Daoy (cell line): ENCODE measurements around the gene LARGE1. TPM values are rescaled to one million over a fixed set of nuclear protein-coding genes. Genes with fewer than 3 reads are reported as not detected.

Source experiments
- DNase-seq: peaks from one replicate; pipeline ENCODE4 v3.0.0-alpha.2; 2015; ENCODE audit warnings: low read depth
- total RNA-seq: library from RNA; depleted of rRNA; stranded (reverse); fragments of >200 nt; shearing (Covaris generic); gene quantifications from 2 replicates; pipeline ENCODE4 v1.2.3, GENCODE V29; 2014

The LARGE1 gene
- total RNA-seq, 1 experiment from 2014 or later, result 9.1 TPM

DNA sequence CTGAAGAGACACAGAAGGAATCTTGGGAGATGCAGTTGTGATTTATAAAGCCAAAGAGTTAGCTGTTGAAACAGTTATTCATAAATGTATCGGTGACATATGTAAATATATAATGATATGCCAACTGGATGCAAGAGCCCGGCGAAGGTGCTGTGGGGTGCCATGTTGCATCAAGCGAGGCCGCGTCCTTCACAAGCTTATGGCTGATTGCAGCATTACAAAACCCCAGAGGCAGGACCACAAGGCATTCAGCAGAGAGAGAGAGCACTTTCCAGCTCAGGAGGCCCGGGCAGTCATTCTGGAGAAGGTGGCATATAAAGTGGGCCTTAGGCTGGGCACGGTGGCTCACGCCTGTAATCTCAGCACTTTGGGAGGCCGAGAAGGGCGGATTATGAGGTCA lies 65.6 kb downstream of the LARGE1 start:
- no peak for DNase-seq

DNA sequence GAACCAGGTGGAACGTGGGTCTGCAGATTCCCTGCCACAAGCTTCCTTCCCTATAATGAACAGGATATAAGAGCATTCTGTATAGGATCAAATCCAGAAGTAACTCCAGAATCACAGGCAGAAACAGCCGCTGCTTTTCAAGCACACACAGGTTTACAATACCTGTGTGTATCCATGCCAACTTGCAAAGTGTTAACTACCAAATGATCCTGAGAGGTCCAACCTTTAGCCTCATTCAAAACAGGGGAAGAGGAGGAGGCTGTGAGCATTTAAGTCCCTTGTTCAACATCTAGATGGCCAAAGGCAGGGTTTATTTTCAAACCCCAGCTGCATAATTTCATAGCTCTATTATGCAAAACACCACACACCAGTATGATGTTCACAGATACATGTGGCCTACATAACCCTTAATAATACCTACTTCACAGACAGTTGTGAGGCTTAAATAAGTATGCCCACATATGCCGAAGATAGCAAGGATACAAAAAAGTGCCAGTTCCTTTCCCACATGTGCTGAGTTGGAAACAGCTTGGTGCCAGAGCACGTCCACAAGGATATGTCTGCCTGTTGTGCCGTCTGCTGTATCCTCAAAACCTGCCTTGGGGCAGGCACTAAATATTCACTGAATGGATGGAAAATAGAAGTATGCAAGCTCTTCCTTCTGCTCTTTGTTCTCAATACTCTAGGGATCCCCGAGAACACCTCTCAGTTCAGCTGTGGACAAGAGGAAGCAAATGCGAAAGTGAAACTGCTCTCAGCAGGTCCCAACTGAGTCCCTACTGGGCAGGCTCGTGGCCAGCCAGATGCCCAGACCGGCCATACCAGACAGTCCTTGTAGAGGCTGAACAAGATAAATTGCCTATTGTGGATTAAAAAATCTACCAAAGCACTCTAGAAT lies 66.8 kb downstream of the LARGE1 start:
- peak; percentile 85 for DNase-seq

DNA sequence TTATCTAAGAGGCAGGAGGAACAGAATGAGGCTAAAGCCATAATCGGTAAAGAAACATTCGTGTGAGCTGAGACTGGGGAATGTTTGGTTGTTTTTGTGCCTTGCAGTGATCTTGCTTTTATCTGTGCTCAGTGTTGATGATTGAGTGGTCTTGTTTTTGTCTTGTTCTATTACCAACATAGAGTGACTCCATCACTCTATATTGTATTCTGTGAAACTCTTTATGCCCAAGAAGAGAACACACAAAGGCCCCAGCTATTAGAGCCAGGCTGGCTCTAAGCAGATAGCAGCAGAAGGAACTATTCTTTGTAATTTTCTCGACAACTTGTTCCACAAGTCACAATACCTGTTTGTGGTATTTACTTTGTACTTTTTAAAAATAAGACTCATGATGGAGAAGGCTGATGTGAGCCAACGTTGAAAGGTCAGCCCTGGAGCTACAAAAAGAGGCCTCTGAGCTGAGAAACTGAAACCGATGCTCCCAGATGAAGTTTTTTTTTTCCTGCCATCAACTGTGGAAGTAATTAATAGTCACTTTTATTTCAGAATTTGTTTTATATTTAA lies 68.4 kb downstream of the LARGE1 start:
- DNase-seq, result no peak

DNA sequence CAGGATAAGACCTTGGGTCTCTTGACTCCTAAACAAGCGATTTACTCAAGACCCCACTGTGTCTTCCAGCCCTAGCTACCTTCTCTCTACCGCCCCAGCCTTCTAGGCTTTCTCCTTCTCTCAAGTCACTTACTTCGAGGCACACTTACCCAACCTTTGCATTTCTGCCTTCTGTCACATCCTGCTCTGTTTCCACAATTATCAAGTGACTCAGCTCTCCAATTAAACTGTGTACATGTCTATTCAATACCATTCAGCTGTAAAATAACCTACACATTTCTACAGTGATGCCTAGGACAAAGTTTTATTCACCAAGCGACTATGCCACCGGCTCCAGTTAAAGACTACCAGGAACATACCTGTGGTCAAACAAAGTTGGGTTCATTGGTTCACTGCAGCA lies 69.0 kb downstream of the LARGE1 start:
- DNase-seq, result peak; percentile 66

DNA sequence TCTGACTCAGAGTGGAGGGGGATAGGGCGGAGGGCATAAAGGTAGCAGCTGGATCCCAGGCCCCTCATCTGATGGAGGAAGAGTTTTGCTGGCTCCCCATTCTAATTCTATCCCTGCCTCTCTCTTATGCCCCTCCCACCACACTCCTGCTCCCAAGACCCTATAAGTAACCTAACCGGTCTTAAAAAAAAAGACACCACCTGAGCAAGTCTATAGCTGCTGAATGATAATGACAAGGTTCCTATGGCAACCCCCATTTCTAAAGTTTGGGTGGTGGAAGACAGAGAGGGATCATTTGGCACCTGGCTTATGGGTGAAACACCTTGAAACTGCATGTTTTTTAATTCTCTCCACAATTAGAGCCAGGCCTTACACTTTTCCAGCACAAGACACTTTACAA lies 69.6 kb downstream of the LARGE1 start:
- no peak for DNase-seq

DNA sequence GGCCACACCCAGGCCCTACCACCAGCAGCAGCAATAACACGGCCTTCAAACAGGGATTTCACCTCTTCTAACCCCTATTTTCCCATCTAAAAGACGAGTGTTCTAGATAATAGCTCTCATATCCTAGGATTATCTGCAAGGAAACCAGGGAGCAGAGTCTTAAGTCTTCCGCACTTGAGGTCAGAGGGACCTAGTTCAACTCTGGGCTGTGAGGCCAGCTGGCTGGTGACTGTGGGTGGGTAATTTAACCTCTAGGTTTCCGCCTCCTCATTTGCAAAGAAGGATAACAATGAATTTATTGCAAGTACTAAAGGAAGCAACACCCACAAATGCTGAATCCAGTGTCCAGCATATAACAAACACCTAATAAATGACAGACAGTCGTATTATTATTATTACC lies 70.1 kb downstream of the LARGE1 start:
- no peak for DNase-seq

DNA sequence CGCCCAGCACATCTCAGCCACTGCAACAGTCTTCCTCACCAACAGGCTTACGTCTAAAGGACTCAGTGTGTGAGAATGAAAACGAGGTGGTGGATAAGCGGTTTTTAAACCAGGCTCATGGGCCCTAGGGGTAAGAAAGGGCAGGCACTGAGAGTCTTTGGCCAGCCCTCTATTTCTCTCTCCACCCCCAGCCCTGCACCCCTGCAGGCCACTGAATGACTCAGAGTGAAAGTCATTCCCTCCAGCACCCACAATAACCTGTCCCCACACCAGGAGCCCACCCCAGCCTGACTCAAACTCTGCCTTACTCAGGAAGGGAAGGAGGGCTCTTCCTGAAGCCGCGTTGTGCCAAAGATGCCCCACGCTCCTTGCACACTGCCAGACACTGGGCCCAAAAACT lies 72.0 kb downstream of the LARGE1 start:
- DNase-seq, result peak; percentile 87

DNA sequence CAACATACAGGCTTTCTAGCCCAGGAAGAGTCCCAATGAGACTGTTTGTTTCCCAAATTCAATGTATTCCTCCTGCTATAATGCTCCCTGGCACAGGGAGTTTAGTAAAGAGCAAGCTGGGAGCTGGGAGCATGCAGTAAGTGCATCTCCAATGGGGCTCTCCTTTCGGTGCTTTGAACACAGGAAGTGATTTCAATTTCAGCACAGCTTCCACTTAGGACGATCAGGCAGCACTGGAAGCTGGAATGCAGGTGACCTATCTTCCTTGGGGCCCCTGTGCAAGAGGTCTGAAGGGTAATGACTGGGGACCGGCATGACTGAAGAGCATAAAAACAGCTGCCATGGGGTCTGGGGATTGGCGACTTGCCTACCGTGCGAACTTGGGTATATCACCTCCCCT lies 76.0 kb downstream of the LARGE1 start:
- DNase-seq, result peak; percentile 45

DNA sequence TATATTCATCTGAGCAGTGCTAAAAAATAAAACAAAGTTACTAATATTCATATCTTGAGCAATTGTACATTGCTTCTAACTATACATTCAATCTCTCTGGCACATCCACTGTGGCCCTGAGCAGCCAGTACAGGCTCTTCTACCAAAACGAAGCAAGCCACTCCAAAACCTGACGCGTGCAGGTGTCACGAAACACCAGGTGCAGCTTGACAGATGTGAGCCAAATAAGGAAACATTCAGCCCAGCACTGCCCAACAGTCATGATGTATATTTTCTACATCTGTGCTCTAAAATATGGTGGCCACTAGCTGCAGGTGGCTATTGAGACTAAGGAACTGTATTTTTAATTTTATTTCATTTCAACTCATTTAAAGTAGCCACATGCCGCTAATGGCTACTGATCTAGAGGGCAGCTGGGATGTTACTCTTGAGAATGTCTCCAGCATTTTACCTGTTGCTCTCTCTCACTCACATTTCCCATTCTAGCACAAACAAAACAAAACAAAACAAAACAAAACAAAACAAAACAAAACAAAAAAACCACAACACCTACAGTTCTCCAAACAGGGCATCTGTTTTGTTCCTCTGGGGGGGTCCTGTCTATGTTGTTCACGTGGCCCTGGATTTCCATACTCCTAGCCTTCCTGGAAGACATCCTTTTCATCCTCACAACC lies 77.7 kb downstream of the LARGE1 start:
- DNase-seq, result no peak

DNA sequence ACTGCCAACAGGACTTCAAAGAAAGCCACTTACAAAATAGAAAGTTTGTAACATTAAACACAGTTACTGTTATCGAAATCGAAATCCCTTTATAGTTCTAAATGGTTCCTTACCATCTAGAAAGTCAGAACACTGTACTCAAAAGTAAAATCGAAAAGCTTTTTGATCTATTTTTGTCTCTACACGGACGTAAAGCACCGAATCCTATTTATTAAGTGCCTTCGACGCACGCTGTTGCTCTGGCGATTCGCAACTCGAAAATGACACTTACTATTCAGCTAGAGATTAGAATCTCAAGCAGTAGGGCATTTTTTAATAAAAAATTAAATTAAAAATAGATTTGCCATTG lies 78.3 kb downstream of the LARGE1 start:
- no peak for DNase-seq

DNA sequence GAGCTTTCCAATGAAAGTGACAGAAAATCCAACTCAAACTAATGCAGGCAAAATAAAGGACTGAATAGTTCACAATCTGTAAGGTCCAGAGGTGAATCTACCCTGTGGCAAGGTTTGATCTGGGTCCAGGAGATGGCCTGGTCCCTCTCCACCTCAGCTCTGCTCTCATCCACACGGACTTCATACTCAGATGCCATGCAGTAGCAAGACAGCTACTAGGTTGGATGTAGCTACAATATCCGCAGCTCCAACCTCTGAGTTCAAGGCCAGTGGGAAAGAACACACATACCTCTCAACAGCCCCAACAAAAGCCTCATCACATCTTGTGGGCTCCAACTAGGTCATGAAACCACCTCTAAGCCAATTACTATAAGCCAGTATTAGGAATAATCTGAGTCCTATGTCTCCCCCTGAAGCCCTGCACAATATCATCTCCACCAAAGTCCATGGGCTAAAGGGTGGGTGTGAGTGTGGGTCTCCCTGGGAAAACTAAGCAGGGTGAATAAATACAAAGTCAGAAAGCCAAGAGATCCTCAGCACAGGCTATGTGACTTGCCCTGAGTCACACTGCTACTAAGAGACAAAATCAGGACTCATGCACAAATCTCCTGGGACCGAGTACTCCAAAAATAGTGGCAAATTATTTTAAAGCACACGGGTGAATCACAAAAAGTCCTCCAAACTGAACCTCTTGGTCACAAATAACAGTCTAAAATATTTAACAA lies 78.8 kb downstream of the LARGE1 start:
- DNase-seq, result no peak

DNA sequence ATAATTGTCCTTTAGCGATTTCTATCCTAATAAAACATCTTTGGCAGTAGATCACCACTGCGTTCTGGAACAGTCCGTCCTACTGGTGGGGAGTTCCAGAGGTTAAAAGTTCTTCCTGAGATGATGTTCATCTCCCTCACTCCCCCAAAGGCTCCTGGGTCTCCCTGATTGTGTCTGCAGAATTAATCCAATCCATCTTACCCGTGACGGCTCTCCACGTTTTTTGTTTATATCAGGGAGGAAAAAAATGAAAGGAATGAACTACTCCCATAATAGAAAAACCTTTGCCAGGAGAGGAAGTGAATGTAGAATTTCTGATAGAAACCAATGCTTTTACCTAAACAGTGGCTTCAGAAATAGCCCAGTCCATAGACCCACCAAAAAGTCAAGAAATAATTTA lies 81.6 kb downstream of the LARGE1 start:
- no peak for DNase-seq

DNA sequence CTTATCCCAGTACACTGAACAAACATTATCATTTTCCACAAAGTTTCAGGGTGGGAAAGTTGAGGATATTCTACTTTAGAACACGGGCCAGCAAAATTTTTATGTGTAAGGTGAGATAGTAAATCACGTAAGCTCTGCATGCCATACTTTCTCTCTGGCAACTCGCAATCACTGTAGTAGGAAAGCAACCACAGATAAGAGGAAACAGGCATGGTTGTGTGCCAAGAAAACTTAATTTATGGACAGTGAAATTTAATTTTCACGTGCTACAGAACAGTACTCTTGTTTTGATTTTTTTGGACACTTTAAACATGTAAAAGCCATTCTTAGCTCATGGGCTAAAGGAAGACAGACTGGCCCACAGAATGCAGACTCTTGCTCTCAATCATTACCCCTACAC lies 82.5 kb downstream of the LARGE1 start:
- no peak for DNase-seq

DNA sequence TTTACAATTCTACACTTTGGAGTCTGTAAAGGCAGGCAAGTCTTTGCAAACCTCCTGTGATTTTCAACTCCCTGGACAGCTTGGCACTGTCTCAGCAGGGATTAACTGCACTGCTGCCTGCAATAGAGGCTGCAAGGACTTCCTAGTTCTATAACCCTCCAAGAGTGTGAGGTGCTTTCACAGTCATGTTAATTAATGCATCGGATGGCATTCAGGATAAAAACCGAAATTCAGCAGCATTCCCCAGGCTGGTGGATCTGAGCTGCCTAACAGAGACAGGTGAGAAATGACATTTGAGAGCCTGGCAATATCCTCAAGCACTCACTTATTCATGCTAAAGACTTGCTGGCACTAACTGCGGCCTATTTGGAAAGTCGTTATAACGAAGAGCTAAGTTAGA lies 85.0 kb downstream of the LARGE1 start:
- no peak for DNase-seq

DNA sequence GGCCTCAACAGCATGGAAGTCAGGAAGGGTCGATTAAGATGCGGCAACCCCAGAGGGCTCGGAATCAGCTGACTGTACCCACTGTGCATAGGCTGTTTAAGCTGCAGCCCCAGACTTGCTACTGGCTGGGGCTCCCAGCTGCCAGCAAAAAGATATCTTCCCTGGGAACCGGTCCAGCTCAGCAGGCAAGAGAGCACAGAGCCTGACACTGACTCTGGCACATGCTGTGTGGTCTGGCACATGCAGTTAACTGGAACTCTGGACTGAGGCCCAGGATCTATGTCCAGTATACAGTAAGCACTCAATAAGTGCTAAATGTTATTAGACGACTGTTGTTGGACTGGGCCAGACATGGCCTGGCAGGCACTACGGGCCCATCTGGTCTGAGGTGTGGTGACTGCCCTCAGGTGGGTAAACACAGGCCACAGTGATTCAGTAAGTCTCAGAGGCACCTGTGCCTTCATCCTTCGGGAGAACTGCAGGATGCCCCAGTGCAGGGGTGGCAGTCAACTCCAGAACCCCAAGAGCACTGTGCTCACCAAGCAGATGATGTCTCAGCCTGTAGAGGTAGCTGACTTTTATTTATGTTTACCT lies 87.6 kb downstream of the LARGE1 start:
- DNase-seq, result no peak

DNA sequence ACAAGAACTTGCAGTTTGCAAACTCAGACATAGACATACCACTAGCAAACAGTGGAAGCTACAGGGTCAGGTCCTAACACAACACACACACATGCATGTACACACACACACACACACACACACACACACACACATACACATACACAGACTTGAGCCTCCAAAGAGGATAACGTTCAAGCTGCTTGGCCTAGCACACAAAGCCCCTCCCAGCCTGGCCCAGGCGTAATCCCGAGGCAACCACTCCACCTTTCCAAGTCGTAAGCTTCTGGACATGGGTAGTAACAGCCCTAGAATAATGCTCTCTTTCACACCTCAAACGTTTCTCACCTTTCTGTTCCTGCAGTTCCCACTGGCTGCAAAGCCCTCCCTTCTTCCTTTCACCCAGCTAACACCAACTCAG lies 88.6 kb downstream of the LARGE1 start:
- DNase-seq, result no peak

DNA sequence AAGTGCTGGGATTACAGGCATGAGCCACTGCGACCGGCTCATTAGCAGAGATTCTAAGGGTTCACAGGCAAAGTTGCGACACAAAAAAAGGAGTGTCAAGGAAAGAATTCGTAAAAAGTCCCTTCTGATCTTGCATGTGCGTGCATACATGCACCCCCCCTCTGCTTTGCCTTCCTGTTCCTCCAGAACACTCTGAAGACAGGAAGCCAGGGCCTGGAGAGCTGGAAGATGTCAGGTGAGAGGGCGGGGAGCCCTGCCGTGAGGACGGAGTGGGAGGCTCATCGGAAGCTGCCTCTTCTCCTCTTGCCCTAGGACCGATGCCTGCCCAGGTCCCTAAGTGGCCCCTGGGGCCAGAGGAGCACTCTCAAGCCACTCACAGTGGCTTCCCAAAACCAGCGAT lies 89.1 kb downstream of the LARGE1 start:
- DNase-seq, result peak; percentile 56

DNA sequence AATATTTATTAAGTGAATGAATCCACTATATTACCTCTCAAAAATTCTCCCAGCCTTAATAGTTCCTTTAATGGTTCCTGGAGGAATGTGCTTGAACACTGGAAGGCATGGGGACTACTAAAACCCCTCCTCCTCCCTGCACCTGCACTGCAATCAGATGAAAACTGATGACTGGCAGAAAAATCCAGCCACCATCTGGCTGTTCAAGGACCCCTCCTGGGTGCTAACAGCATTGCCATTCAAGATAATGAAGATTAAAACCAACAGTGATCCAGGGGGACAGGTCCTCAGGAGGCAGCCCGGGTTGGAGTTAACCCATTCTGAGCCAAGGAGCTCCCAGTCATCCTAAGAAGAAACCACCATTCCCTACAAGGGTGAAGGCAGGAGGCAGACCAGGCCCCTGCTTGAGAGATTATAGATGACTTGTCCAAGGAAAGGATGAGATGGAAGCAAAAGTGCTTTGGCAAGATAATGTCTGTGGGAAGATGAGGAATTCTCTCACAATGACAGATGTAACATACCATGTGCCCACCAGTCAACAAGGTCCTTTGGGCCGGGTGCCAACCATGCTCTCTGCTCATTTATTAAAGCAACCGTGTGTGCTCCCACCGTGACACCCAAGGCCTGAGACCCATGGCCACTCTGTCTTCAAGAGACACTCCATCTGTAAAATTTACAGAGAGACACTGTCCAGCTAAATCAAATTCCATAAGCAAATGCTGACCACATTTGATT lies 90.6 kb downstream of the LARGE1 start:
- no peak for DNase-seq

DNA sequence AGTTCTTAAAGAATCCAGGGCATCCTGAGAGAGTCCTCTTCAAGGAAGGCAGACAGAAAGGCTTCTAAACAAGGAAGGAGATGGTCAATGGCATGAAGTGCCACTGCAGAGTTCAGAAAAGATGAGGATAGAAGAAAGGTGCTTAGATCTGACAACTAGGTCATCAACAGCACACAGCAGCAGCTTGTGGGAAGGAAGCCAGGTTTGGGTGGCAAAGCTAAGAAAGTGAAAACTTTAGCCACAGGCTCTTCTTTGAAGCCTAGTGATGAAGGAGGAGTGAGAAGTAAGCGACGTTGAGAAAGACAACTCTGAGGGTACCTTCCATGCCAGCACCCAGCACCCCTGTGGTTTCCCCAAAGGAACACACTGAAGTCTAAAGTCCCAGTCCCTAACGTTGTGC lies 92.0 kb downstream of the LARGE1 start:
- DNase-seq, result no peak

DNA sequence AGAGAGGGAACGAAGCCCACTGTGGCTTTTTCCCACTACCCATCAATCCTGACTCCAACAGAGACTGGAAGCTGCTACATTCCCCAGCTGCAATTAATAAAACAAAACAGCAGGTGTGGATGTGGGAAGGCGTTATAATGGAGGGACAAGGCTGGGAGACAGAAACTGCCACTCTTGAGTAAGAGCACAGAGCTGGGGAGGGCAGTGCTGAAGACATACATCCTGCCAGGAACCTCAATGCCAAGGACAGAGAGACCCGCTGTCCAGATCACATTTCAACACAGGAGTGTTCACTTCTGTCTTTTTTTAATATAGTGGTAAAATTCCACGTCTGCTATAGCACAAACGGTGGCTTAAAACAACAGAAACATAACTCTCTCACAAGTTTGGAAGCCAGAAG lies 94.5 kb downstream of the LARGE1 start:
- DNase-seq, result no peak

DNA sequence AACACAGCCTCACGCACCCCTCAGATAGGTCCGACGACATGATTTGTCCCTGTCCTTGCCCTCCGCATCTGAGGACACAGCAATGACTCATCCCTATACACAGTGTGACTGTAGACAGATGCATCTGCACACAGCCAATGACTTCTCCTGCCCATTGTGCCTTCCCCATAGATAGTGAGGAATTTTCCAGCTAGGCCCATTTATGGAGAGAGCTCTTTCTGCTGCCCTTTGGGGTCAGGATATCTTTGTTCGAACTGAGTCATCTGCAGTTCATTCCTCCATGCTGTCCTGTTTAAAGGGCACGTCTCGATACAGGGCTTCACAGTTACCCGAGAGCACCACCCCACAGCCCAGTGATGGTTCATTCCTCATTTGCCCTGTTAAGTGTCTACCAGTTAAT lies 96.7 kb downstream of the LARGE1 start:
- peak; percentile 27 for DNase-seq
